ENCODE data around the gene CCNO.

CCNO gene, protein sequence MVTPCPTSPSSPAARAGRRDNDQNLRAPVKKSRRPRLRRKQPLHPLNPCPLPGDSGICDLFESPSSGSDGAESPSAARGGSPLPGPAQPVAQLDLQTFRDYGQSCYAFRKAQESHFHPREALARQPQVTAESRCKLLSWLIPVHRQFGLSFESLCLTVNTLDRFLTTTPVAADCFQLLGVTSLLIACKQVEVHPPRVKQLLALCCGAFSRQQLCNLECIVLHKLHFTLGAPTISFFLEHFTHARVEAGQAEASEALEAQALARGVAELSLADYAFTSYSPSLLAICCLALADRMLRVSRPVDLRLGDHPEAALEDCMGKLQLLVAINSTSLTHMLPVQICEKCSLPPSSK

DNA sequence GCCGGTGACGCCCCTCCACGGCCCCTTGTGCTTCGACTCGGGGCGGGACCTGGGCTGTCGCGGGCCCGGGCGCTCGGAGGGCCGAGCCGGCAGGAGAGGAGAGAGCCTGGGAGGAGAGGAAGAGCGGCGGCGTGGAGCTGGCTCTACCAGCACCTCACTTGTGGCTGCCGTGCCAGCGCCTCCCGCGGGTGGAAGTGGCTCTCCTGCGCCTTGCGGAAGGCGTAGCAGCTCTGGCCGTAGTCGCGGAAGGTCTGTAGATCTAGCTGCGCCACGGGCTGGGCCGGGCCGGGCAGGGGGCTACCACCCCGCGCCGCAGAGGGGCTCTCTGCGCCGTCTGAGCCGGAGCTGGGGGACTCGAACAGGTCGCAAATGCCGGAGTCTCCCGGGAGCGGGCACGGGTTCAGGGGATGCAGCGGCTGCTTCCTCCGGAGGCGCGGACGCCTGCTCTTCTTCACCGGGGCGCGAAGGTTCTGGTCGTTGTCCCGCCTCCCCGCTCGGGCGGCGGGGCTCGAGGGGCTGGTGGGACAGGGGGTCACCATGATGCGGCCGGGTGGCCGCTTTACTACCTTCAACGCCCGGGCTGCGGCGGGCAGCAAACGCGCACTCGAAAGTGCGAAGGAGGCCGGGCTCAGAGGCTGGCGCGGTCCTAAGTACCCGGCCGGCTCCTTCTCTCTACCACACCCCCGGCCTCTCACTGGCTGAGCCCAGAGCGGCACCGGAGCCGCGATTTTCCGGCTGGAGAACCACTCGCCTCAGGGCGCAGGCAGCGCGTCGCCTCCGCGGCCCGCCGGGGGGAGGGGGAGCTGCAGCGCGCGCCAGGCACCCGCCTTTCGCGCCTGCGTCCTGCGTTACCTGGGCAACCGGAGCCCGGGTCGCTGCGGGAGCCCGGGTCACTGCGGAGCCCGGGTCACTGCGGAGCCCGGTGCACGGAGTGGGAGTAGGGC lies at the start of gene CCNO:
CCNO (minus strand) TSS at position 624 of the 944 bp plus-strand sequence; CDS start at position 539, 85 bp downstream.
- peak; percentile 93 for DNase-seq

DNA sequence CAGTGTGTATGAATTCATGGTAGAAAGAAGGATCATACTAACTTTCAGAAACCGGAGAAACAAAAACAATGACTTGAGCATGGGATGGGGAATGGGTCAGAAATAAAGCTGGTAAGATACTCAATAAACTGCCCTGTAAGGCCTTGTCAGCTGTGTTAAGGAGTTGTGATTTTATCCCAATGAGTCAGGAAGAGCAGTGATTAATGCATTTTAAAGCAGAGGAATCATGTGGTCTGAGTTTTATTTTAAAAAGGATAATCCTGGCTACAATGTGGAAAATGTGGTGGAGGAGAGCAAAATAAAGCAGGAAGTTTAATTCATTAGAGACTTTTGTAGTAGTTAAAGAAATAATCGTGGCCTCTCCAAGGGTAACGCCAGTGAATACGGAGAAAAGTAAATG lies 45.4 kb upstream of the CCNO start:
- DNase-seq, result no peak

DNA sequence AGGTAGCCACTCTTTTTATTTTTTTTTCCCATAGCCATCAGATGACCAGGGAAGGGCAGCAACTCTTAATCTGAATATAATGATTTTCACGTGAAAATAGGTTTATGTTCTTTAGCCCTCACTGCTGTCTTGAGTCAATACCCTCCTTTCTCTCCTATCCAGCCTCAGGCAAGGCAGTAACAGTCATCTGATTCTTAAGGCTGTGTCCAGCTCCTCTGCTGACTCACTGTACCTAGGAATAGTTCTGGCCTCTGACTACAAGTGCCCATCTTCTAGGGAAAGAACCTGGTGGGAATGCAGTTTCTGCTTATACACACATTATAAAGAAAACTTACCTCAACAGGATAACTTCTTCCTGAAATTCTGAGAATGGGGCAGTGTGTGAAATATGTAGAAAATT lies 43.4 kb upstream of the CCNO start:
- DNase-seq, result no peak

DNA sequence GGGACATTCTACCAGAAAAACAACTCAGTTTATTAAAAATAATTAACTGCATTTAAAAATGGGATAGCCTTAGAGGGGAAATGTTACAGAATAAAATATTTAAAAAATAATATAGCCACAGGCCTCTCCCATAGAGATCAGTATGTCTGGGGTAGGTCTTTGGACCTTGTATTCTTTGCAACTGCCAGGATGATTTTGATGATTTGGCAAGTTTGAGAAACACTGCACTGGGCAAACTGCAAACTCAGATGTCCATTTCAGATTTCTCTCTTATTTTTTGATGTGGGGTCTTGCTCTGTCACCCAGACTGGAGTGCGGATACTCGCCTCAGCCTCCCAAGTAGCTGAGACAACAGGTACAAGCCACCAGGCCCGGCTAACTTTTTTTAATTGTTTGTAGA lies 24.9 kb upstream of the CCNO start:
- no peak for DNase-seq

DNA sequence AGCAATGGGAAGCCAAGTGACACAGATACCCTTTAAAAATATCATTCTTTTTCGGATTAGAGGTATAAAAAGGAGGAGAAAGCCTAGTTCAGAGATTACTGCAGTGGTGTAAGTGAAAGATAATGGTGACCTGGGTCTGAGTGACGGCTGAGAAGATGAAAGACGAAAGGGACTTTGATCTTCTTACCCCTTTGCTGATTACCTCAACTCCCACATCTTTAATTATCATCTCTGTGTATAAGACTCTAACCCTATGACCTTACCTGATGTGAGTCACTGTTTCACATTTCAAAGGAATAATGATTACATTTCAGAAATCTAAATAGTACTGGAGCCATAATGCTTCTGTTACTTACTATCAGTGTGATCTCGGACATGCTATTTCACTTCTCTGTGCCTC lies 21.4 kb upstream of the CCNO start:
- no peak for DNase-seq

DNA sequence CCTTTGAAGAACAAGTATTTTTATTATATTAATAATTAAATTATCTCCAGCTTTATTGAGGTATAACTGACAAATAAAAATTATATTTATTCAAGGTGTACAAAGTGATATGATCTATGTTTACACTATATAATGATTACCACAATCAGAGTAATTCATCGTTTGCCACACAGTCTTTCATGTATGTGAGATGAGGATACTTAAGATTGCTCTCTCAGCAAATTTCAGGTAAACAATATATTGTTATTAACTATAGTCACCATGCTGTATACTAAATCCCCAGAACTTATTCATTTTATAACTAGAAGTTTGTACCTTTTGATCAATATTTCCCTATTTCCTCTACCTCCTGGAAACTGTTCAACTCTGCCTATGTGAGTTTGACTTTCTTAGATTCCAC lies 16.7 kb upstream of the CCNO start:
- no peak for DNase-seq

DNA sequence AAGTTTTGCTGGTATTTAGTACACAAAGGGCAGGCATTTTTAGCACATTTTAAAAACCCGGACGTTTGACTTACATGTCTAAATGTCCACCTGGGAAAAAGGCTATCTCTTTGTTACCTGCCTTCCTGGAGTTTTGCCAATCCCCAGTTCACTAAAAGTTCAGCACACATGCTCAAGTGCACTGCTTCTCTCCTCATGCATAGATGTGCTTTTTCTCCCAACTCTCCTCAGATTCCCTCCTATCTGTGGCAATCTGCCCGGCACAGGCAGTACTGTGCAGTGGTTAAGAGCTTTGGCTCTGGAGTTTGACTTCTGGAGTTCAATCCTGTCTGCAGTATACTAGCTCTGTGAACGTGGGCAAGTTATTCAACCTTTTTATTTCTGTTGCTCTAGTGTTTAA lies 8.3 kb upstream of the CCNO start:
- DNase-seq, result no peak

DNA sequence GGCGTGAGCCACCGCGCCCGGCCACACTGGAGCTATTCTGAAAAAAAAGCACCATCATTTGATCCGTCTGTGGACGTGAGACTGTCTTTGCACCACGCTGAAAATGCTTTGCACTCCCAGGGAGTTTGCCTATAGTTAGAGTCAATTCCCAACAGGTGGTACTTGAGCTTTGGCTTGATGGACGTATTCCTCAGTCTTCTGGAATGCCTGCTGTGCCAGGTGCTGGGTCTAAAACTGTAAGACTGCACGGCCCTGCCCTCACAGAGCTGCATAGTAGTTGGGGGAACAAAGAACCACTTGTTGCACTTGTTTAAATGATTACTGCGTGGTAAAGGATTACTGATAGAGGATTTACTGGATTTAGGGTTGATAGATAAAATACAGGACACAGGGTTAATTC lies 3.4 kb upstream of the CCNO start:
- DNase-seq, result no peak

DNA sequence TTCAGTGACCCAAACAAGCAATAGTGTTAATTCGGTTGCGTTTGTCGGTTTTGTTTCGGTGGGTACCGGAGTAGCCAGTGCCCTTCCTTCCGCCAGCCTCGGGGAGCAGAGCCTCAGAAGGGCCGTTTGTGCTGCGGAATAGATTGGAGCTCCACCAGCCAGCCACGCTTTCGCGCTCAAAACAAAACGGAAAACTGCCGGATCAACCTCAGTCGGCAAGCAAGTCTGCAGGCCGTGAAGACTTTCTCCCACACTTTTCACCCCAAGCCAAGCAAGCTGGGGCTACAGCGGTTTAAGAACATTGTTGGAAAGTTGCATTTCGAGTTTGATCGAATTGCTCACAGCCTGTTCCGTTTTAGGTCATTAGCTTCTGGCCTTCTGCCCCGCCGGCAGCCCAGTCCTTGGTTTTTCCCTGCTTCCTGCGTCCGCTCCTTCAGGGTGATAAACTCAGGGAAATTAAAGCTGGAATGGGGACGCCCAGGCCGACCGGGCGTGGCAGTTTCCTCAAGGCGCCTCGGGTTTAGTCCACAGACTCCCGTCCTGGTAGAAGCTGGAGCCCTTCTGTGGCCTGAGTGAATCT lies 803 bp upstream of the CCNO start:
- peak; percentile 82 for DNase-seq

DNA sequence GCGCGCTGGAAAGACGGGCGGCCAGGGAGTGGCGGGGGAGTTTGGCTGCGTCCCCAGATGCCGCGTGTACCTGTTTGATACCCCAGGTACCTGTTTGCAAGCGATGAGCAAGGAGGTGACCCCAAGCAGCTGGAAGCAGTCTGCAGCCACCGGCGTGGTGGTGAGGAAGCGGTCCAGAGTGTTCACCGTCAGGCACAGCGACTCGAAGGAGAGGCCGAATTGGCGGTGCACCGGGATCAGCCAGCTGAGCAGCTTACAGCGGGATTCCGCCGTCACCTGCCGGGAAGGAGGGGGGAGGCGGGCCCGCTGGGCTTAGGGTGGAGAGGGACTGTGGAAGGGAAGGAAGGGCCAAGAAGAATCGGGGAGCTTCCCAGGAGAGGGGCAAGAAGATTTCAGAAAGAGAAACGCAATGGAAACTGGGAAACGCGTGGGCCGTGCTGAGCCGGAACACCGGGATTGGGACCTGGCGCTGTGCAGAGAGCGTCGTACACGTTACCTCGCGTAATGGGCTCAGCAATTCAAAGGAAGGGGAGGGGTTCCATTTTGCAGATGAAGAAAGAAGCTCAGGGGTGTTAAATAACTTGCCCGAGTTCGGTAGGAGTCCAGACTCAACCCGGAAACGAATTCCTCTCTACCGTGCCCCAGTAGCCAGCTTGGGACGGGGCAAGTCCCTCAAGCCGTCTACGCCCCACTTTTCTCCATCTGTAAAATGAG lies 980 bp downstream of the CCNO start:
- DNase-seq, result peak; percentile 72

DNA sequence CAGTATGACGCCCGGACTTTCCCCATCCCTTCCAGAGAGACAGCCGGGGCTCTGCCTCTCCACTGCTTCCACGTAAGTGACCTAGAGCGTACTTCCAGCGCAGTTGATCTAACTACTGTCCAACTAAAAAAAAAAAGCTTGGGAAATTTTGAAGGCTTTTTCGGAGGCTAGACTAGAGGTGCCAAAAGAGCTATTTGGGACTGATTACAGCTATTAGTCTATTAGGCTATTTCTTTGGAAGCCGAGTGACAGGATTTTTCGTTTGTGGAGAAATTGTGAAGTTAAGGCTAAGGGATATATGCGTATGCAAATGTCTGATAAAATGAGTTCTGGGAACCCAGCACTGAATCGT lies 1.5 kb downstream of the CCNO start:
- DNase-seq, result no peak

DNA sequence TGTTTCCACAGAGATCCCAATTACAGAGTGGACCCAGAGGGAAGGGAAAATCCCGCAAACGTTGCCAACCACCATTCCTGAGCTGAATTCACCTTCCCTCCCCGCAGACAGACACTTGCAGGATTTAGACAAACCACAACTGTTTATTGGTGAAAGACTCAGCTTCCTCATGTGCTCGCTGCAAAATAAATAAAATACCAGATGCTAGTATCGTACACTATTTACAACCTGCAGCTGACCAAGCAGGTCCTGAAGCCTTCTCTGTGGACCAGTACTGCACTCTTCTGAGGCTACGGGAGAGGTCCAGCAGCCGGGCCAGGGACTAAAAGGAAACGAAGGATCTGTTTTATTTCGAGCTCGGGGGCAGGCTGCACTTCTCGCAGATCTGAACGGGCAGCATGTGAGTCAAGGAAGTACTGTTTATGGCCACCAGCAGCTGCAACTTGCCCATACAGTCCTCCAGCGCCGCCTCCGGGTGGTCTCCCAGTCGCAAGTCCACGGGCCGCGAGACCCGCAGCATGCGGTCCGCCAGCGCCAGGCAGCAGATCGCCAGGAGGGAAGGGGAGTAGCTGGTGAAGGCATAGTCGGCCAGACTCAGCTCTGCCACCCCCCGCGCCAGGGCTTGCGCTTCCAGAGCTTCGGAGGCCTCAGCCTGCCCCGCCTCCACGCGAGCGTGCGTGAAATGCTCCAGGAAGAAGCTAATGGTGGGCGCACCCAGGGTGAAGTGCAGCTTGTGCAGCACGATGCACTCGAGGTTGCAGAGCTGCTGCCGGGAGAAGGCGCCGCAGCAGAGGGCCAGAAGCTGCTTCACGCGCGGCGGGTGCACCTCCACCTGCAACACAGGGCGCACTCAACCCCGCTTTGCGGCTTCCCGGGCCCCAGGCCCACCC lies 2.1 kb downstream of the CCNO start:
- DNase-seq, result peak; percentile 85

DNA sequence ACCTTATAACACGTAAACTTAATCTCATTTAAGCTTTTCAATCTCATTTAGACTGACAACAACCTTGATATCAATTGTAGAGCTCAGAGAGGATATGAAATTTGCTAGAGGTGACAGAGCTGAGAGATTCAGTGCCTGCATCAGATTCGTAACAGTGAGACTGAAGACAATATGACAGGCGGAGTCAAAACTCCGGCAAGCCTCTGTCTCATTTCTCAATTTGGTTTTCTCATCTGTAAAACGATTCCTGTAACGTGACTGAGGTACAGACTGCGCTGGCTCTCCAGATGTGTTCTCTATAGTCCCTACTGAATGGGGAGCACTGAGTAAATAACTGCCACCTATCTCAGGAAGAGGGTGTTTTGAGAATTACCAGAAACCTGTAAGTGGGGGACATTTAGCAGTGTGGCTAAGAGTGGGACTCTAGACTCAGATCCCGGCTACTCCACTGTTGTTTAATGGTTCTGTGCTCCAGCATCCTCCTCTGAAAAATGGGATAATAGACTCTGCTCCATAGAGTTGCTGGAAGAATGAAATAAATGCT lies 3.2 kb downstream of the CCNO start:
- DNase-seq, result no peak

DNA sequence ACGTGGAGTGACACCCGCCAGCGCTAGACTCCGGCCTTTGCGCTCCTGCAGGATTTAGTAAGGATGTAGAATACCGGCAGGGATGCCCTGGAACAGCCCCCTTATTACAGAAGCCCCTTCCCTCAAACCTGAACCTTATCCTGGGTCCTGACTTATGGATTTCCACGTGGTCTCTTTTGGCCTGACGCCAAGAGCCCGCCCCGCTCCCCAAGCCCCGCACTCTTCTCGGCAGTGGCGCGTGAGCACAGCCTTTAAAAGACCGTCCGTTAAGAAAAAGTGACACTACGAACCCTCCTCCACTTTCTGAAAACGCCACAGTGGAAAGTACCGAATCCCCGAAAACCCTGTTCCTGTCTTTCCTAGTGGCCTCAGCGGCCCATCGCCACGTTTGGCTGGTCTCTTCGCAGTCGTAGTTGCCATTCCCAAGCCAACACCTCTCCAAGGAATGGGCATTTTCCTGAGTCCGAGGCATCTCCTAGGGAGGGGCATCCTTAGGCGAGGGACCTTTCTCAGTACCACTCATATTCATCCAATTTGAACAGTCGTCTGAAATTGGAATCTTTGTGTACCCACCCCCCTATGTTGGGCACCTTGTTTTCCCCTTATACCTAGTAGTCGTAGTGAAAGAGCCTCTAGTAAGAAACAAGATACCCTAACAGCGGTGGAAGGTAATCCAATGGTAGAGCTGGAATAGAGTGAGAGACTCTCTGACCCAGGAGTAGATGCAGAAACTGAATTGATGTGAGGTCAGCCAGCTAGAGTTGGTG lies 5.6 kb downstream of the CCNO start:
- DNase-seq, result no peak

DNA sequence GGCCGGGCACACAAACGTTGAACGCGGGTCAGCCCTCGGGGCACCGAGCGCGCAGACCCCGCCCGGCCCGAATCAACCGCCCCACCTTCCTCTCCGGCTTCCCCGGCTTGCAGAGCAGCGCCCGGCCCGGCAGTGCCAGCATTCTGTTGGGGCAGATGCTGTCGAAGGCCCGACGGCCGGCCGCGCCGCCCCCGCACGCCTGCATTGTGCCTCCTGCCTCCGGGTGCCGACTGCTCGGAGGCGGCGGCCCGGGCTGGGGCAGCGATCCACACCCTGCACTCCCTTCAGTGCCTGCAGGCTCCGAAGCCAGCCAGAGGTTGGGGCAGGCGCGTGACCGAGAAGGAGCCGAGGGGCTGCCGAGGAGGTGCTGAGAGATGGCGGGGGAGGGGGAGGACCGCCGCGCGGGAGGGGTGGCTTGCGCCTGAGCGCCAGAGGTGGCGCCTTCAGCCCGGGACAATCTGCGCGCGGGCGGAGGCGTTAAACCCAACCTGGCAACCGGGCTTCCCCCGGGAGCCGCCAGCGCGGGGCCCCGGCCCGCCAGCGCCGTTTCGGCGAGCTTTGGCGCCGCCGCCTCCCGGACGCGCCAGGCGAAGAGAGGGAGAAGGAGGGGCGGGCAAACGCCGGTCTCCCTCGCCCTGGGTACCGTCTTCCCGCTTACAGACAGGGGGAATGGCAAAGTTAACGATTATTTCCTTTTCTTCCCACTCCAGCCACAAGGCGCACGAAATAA lies 6.3 kb downstream of the CCNO start, which contains the start of gene MCIDAS:
MCIDAS (minus strand) TSS at position 382 of the 730 bp plus-strand sequence; CDS start at position 205, 177 bp downstream.
- DNase-seq, result peak; percentile 75

DNA sequence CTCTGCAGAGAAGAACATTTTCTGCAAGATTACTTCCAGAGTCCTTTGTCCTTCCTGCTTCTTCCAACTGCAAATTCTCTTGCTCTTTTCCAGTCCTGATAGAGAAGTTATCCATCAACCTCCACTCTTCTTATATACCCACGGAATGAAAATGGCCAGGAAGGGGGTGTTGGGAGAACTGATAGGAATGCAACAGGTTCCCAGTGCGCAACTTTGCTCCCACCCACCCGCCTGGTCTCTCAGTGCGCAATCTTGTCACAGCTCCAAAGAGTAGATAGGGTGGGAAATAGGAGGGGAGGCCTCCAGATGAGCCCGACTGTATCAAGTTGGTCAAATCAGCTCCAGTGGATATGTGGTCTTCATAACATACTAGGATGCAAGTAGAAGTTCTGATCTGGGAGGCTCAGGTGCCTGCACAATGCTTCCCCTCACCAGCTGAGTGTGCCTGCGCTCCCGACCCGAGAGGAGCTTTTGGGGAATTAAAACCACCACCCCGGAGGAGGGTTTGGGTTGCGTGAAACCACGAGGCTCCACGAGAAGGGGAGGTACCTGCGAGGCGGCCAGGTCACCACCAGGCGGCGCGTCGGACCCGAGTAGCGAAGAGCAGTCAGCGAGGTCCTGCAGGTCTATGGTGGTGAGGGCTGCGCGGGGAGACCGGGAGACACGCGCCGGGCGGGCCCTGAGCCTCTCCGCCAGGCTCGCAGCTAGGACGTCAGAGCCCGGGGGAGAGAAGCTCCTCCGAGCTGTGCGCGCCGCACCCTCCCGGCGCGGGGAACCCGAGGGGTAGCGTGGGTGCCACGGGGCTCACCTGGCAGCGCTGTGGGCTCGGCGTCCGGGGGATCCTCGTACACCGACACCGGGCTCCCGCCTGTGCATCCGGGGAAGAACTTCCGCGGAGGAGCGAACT lies 7.1 kb downstream of the CCNO start:
- DNase-seq, result peak; percentile 87

DNA sequence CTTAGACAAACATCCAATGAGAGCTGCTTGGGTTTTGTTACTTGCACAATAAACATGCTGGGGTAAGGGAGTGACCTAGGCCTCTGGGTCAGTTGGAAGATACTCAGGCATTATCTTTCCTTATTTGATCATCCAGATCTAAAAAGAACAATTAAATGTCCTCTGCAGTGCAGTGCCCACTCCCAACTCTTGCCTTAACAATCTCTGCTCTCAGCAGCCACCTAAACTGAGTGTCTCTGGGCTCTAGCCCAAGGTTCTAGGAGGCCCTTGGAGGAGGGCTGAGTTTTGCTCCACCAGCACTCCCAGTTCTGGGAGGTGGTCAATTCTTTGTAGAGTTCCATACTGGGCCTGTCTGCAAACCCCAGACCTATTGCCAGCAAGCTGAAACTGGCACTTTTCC lies 8.1 kb downstream of the CCNO start:
- DNase-seq, result no peak

DNA sequence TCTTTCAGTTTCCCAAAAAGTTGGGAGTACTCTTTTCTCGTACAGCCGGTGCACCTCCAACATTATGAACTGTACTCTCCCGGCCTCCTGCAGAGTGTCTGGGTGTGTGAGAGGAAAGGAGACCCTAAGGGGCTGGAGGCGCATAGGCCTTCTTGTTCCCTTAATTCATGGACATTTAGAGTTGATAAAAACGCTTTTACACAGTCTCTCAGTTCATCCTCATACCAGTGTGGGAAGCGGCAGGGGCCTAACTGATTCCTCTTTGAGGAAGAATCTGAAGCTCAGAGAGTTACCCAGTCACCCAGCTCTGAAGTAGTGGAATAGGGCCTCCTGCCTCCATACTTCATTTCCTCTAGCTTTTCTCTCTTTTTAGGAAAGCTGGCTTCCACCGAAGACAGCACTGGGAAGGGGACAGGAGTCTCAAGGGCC lies 9.6 kb downstream of the CCNO start:
- DNase-seq, result no peak
